ENCODE data around the gene UBA3.

UBA3 gene

GRCh38 chr3:69052472-69052898 is 27.7 kb downstream of the UBA3 start:
- H3K4me3 ChIP-seq (ENCODE audit: low read length) = peak overlapping the region; percentile 92
- TF ChIP-seq CTCF (conservative IDR thresholded peaks at IDR 0.05; ENCODE audit: low read depth, low read length) = no peak
- no peak for DNase-seq (ENCODE audit: low read depth)

GRCh38 chr3:69051756-69052471 is 28.3 kb downstream of the UBA3 start, which contains the start of gene TMF1:
Gene TMF1, minus strand, starts transcription at chr3:69052333. Its CDS starts 247 bp downstream, at chr3:69052086.
- no peak for TF ChIP-seq CTCF (conservative IDR thresholded peaks at IDR 0.05; ENCODE audit: low read depth, low read length)
- H3K4me3 ChIP-seq (ENCODE audit: low read length) = peak within 1 kb of the TSS; percentile 92
- peak; percentile 96 for DNase-seq (ENCODE audit: low read depth)

- TF ChIP-seq CTCF (conservative IDR thresholded peaks at IDR 0.05; ENCODE audit: low read depth, low read length) = no peak
- DNase-seq (ENCODE audit: low read depth) = no peak
- H3K4me3 ChIP-seq (ENCODE audit: low read length) = no peak overlapping the region
Measured at GRCh38 chr3:69048990-69049389, 31.2 kb downstream of the UBA3 start.

GRCh38 chr3:69044608-69045007 is 35.6 kb downstream of the UBA3 start:
- TF ChIP-seq CTCF (conservative IDR thresholded peaks at IDR 0.05; ENCODE audit: low read depth, low read length) = no peak
- H3K4me3 ChIP-seq (ENCODE audit: low read length) = no peak overlapping the region
- no peak for DNase-seq (ENCODE audit: low read depth)

- DNase-seq (ENCODE audit: low read depth) = no peak
- H3K4me3 ChIP-seq (ENCODE audit: low read length) = no peak overlapping the region
- no peak for TF ChIP-seq CTCF (conservative IDR thresholded peaks at IDR 0.05; ENCODE audit: low read depth, low read length)
Measured at GRCh38 chr3:69033470-69033869, 46.7 kb downstream of the UBA3 start.

GRCh38 chr3:69032737-69033136 is 47.4 kb downstream of the UBA3 start:
- no peak for TF ChIP-seq CTCF (conservative IDR thresholded peaks at IDR 0.05; ENCODE audit: low read depth, low read length)
- no peak overlapping the region for H3K4me3 ChIP-seq (ENCODE audit: low read length)
- no peak for DNase-seq (ENCODE audit: low read depth)

- DNase-seq (ENCODE audit: low read depth) = no peak
- TF ChIP-seq CTCF (conservative IDR thresholded peaks at IDR 0.05; ENCODE audit: low read depth, low read length) = no peak
- no peak overlapping the region for H3K4me3 ChIP-seq (ENCODE audit: low read length)
Measured at GRCh38 chr3:69032142-69032541, 48.0 kb downstream of the UBA3 start.

Data from retinal pigment epithelial cell (primary cell).